Loucy (cell line): Measurements from ENCODE around the gene KLHL33.

Source experiments
- H2AFZ ChIP-seq: fragments of 200-600 bp; sonication (generic); 2 replicates; pipeline ENCODE4 v1.6.0; 2016; ENCODE audit warnings: antibody characterized with exemption, mild to moderate bottlenecking, low read length, moderate library complexity
- H3F3A ChIP-seq: fragments of 200-600 bp; 2 replicates; pipeline ENCODE4 v1.6.0; 2016; ENCODE audit warnings: antibody characterized with exemption, low read depth, mild to moderate bottlenecking
- H3K27me3 ChIP-seq: fragments of 200-600 bp; sonication (generic); 2 replicates; pipeline ENCODE4 v1.6.1; 2014; ENCODE audit warnings: low read length, mild to moderate bottlenecking; ENCODE audit not compliant: insufficient read depth, poor library complexity, severe bottlenecking
- H3K36me3 ChIP-seq: fragments of 200-600 bp; sonication (generic); 2 replicates; pipeline ENCODE4 v1.6.1; 2016; ENCODE audit warnings: low read length; ENCODE audit not compliant: insufficient read depth
- H3K4me1 ChIP-seq: fragments of 200-600 bp; sonication (generic); 2 replicates; pipeline ENCODE4 v1.5.1; 2014; ENCODE audit warnings: low read length, mild to moderate bottlenecking; ENCODE audit not compliant: insufficient read depth, poor library complexity, severe bottlenecking
- H3K4me2 ChIP-seq: fragments of 200-600 bp; sonication (generic); 2 replicates; pipeline ENCODE4 v1.6.0; 2014; ENCODE audit warnings: antibody characterized with exemption, low read length, low read depth, mild to moderate bottlenecking; ENCODE audit not compliant: poor library complexity, severe bottlenecking
- H3K4me3 ChIP-seq: fragments of 200-600 bp; sonication (generic); 2 replicates; pipeline ENCODE4 v1.5.1; 2014; ENCODE audit warnings: low read length, mild to moderate bottlenecking, mixed read lengths; ENCODE audit not compliant: poor library complexity, severe bottlenecking
- H3K79me2 ChIP-seq: fragments of 200-600 bp; sonication (generic); 2 replicates; pipeline ENCODE4 v1.6.1; 2014; ENCODE audit warnings: low read length; ENCODE audit not compliant: insufficient read depth
- H3K9ac ChIP-seq: fragments of 200-600 bp; sonication (generic); 2 replicates; pipeline ENCODE4 v1.6.0; 2014; ENCODE audit warnings: mild to moderate bottlenecking, low read depth, low read length, moderate library complexity; ENCODE audit not compliant: poor library complexity, severe bottlenecking
- H3K9me2 ChIP-seq: fragments of 200-600 bp; sonication (generic); replicated peaks from 2 replicates; pipeline ENCODE4 v1.6.1; 2016; ENCODE audit warnings: low read depth, low read length, mixed read lengths
- H3K9me3 ChIP-seq: fragments of 200-600 bp; sonication (generic); 2 replicates; pipeline ENCODE4 v1.6.1; 2014; ENCODE audit warnings: mild to moderate bottlenecking, antibody characterized with exemption, low read length, low read depth; ENCODE audit not compliant: insufficient read depth
- H4K20me1 ChIP-seq: fragments of 200-600 bp; sonication (generic); 2 replicates; pipeline ENCODE4 v1.6.0; 2014; ENCODE audit warnings: antibody characterized with exemption, low read length, mild to moderate bottlenecking; ENCODE audit not compliant: insufficient read depth, poor library complexity, severe bottlenecking
- CTCF ChIP-seq: fragments of 200-600 bp; sonication (generic); conservative IDR thresholded peaks from 2 replicates; pipeline ENCODE4 v1.5.1; 2014; ENCODE audit warnings: mild to moderate bottlenecking, antibody characterized with exemption, low read length
- EZH2phosphoT487 ChIP-seq: fragments of 200-600 bp; IDR thresholded peaks from 2 replicates; pipeline ENCODE4 v1.6.1; 2018; ENCODE audit warnings: antibody characterized with exemption, mild to moderate bottlenecking, moderate library complexity, borderline replicate concordance

The KLHL33 gene

GRCh38 chr14:20422886-20423285 is 13.1 kb downstream of the KLHL33 start:
- no peaks in the 10 kb centered on the region for H3K79me2 ChIP-seq
- no peaks in the 10 kb centered on the region for H3F3A ChIP-seq
- H3K27me3 ChIP-seq: no peaks in the 10 kb centered on the region
- no peak overlapping the region for H3K4me3 ChIP-seq
- H3K9me2 ChIP-seq: no peaks in the 10 kb centered on the region
- H4K20me1 ChIP-seq: no peaks in the 10 kb centered on the region
- no peak for TF ChIP-seq CTCF
- no peak for TF ChIP-seq EZH2phosphoT487
- no peak overlapping the region for H3K9ac ChIP-seq
- peaks cover 13% of the 10 kb centered on the region for H3K4me1 ChIP-seq
- H3K9me3 ChIP-seq: no peaks in the 10 kb centered on the region
- H2AFZ ChIP-seq: no peak overlapping the region
- H3K36me3 ChIP-seq: no peaks in the 10 kb centered on the region
- H3K4me2 ChIP-seq: no peak overlapping the region

GRCh38 chr14:20421267-20421666 is 14.7 kb downstream of the KLHL33 start:
- H3K9me3 ChIP-seq: no peaks in the 10 kb centered on the region
- TF ChIP-seq CTCF (no peak), EZH2phosphoT487 (no peak)
- H4K20me1 ChIP-seq: no peaks in the 10 kb centered on the region
- H3K27me3 ChIP-seq: no peaks in the 10 kb centered on the region
- H3K9ac ChIP-seq: no peak overlapping the region
- H3K9me2 ChIP-seq: no peaks in the 10 kb centered on the region
- H3K4me1 ChIP-seq: peaks cover 8% of the 10 kb centered on the region
- H3F3A ChIP-seq: no peaks in the 10 kb centered on the region
- no peak overlapping the region for H3K4me3 ChIP-seq
- no peak overlapping the region for H3K4me2 ChIP-seq
- no peaks in the 10 kb centered on the region for H3K36me3 ChIP-seq
- H2AFZ ChIP-seq: no peak overlapping the region
- no peaks in the 10 kb centered on the region for H3K79me2 ChIP-seq

- TF ChIP-seq EZH2phosphoT487 (no peak), CTCF (no peak; the same call in 1 of the 2 replicates)
- H3F3A ChIP-seq: no peaks in the 10 kb centered on the region
- no peaks in the 10 kb centered on the region for H3K27me3 ChIP-seq
- H3K9me2 ChIP-seq: no peaks in the 10 kb centered on the region
- peaks cover 14% of the 10 kb centered on the region for H3K4me1 ChIP-seq
- no peaks in the 10 kb centered on the region for H3K36me3 ChIP-seq
- no peak overlapping the region for H3K4me2 ChIP-seq
- H3K79me2 ChIP-seq: 0 out of 2 replicates have a peak, but pooled peaks cover under 1% of the 10 kb centered on the region
- H2AFZ ChIP-seq: no peak overlapping the region
- H3K9me3 ChIP-seq: no peaks in the 10 kb centered on the region
- H3K9ac ChIP-seq: no peak overlapping the region
- H3K4me3 ChIP-seq: no peak overlapping the region
- H4K20me1 ChIP-seq: no peaks in the 10 kb centered on the region
These were observed 16.5 kb downstream of the KLHL33 start for GRCh38 chr14:20419419-20419818.
